HepG2 (cell line): ENCODE data around the gene TRAK1. TPM values are rescaled to one million over a fixed set of nuclear protein-coding genes. Genes with fewer than 3 reads are reported as not detected.

ENCODE experiments used
- ATAC-seq: fragments of 200-7000 bp; cut with Tn5 transposase; 3 replicates; pipeline ENCODE4 v1.9.1; 2020; ENCODE audit warnings: mild to moderate bottlenecking, moderate library complexity
- BruUV-seq: library from RNA; stranded (reverse); fragments of 400-500 nt; replicated peaks from 2 replicates; lab custom pipeline; 2021; lab: Mats Ljungman, UMichigan
- CTCF ChIA-PET: fragments of 300-600 bp; formaldehyde crosslinking; extraction: SDS; loops from one replicate; lab custom pipeline; 2021; ENCODE audit warnings: low total read pairs, inconsistent platforms, low intra/inter-chr PET ratio; lab: Yijun Ruan, JAX
- POLR2A ChIA-PET: fragments of 350-600 bp; sonication (Branson Sonifier 250); formaldehyde crosslinking; loops from one replicate; lab custom pipeline; 2020; ENCODE audit warnings: antibody characterized with exemption, inconsistent platforms; lab: Yijun Ruan, JAX
- DNase-seq: peaks from one replicate; pipeline ENCODE4 v3.0.0-alpha.2; 2015; ENCODE audit warnings: low spot score
- FAIRE-seq: peaks from 3 replicates; lab custom pipeline; 2011; peaks lifted over from hg19 to GRCh38; lab: Jason Lieb, UNC
- H2AFZ ChIP-seq: one replicate; pipeline ENCODE4 v1.6.1; 2011; ENCODE audit warnings: low read length, inconsistent platforms
- H3K27ac ChIP-seq: fragments of 300-600 bp; 3 replicates; pipeline ENCODE4 v1.8.0; 2011; ENCODE audit warnings: mixed run types, mild to moderate bottlenecking, mixed read lengths, low read length, inconsistent platforms; ENCODE audit not compliant: insufficient read depth; ENCODE audit errors: extremely low read length
- H3K27me3 ChIP-seq, 2 experiments: fragments of 200-600 bp in 1 of 2; 2 replicates in 1 of 2; 3 replicates in 1 of 2; pipeline versions ENCODE4 v1.6.0 to v1.8.0; 2011; ENCODE audit warnings: low read length in 2 of 2, mild to moderate bottlenecking in 2 of 2, moderate library complexity in 2 of 2, inconsistent platforms in 1 of 2; ENCODE audit not compliant: insufficient read depth in 2 of 2, control insufficient read depth in 1 of 2
- H3K36me3 ChIP-seq, 2 experiments: fragments of 200-600 bp in 1 of 2; replicated peaks in 1 of 2; 2 replicates in 1 of 2; 3 replicates in 1 of 2; pipeline versions ENCODE4 v1.5.1 to v1.8.0; 2011; ENCODE audit warnings: low read length in 2 of 2, inconsistent platforms in 1 of 2; ENCODE audit not compliant: insufficient read depth in 2 of 2, control insufficient read depth in 1 of 2
- H3K4me1 ChIP-seq: 2 replicates; pipeline ENCODE4 v1.5.1; 2012; ENCODE audit warnings: low read length, inconsistent platforms; ENCODE audit not compliant: insufficient read depth
- H3K4me2 ChIP-seq: 2 replicates; pipeline ENCODE4 v1.6.0; 2011; ENCODE audit warnings: low read depth, low read length, inconsistent platforms
- H3K4me3 ChIP-seq, 3 experiments: fragments of 200-600 bp in 1 of 3; sonication (generic), shearing (Covaris generic) in 1 of 3; replicated peaks in 1 of 3; 2 replicates each; pipeline ENCODE4 v1.5.1; 2011 to 2016; ENCODE audit warnings: low read length in 3 of 3, inconsistent platforms in 2 of 3, low read depth in 2 of 3, mild to moderate bottlenecking in 2 of 3, control low read depth in 1 of 3, mixed read lengths in 1 of 3; ENCODE audit not compliant: insufficient read depth in 1 of 3
- H3K79me2 ChIP-seq: one replicate; pipeline ENCODE4 v1.6.1; 2011; ENCODE audit warnings: low read length, inconsistent platforms; ENCODE audit not compliant: insufficient read depth
- H3K9ac ChIP-seq: 2 replicates; pipeline ENCODE4 v1.6.0; 2011; ENCODE audit warnings: mild to moderate bottlenecking, low read depth, low read length, inconsistent platforms; ENCODE audit not compliant: insufficient read depth
- H3K9me3 ChIP-seq: 2 replicates; pipeline ENCODE4 v1.5.1; 2012; ENCODE audit warnings: mild to moderate bottlenecking, low read length
- H4K20me1 ChIP-seq: 2 replicates; pipeline ENCODE4 v1.6.0; 2011; ENCODE audit warnings: inconsistent platforms, mild to moderate bottlenecking, low read length, moderate library complexity; ENCODE audit not compliant: insufficient read depth
- ARID4A ChIP-seq: sonication (generic); formaldehyde crosslinking; IDR thresholded peaks from 2 replicates; pipeline ENCODE4 v1.5.0; 2020; ENCODE audit warnings: mild to moderate bottlenecking, missing genetic modification reagents, borderline replicate concordance
- NONO ChIP-seq, 2 experiments: fragments of 450-650 bp in 1 of 2; sonication (generic) in 1 of 2; formaldehyde crosslinking in 1 of 2; IDR thresholded peaks in 1 of 2; conservative IDR thresholded peaks in 1 of 2; 2 replicates each; pipeline versions ENCODE4 v1.6.1 to v1.8.0; 2017 to 2022; ENCODE audit warnings: mild to moderate bottlenecking in 1 of 2, missing genetic modification reagents in 1 of 2, moderate library complexity in 1 of 2
- SOX6 ChIP-seq, 2 experiments: fragments of 450-650 bp in 1 of 2; sonication (generic) in 1 of 2; formaldehyde crosslinking in 1 of 2; IDR thresholded peaks; 2 replicates each; pipeline versions ENCODE4 v1.4.0 to v1.6.1; 2017 to 2020; ENCODE audit warnings: antibody characterized with exemption in 1 of 2, mild to moderate bottlenecking in 1 of 2, missing genetic modification reagents in 1 of 2
- SP5 ChIP-seq: IDR thresholded peaks from 2 replicates; pipeline ENCODE4 v1.6.1; 2016; ENCODE audit warnings: low read depth, borderline replicate concordance
- SRY ChIP-seq: sonication (generic); formaldehyde crosslinking; IDR thresholded peaks from 2 replicates; pipeline ENCODE4 v1.8.0; 2022; ENCODE audit warnings: mild to moderate bottlenecking, missing genetic modification reagents
- SYNCRIP ChIP-seq: fragments of 200-400 bp; formaldehyde crosslinking; IDR thresholded peaks from 2 replicates; pipeline ENCODE4 v1.6.1; 2018; ENCODE audit warnings: mild to moderate bottlenecking, low read depth, low read length; ENCODE audit not compliant: insufficient read depth
- THAP11 ChIP-seq: IDR thresholded peaks from 2 replicates; pipeline ENCODE4 v1.6.1; 2016; ENCODE audit warnings: missing biosample characterization, missing genetic modification reagents
- ZNF367 ChIP-seq: sonication (generic); formaldehyde crosslinking; IDR thresholded peaks from 2 replicates; pipeline ENCODE4 v1.4.0; 2020; ENCODE audit warnings: missing genetic modification reagents, borderline replicate concordance
- ZNF607 ChIP-seq: sonication (generic); formaldehyde crosslinking; IDR thresholded peaks from 2 replicates; pipeline ENCODE4 v1.5.1; 2020; ENCODE audit warnings: missing genetic modification reagents, mild to moderate bottlenecking, borderline replicate concordance
- ZNF720 ChIP-seq: sonication (generic); formaldehyde crosslinking; IDR thresholded peaks from 2 replicates; pipeline ENCODE4 v1.4.0; 2020; ENCODE audit warnings: missing genetic modification reagents
- WGBS: methylation state at CpG from one replicate; pipeline ENCODE4 v1.1.6; 2017; ENCODE audit warnings: low lambda C conversion rate; 5-methylcytosine and 5-hydroxymethylcytosine counted together
- in situ Hi-C: cut with HindIII; loops from 2 replicates; pipeline ENCODE4 v1.10.0; 2017; ENCODE audit warnings: low pct_unique_long_range_greater_than_20kb; ENCODE audit not compliant: extremely low pct_ligation_motif_present
- intact Hi-C: fragments of 100-400 bp; cut with micrococcal nuclease; formaldehyde crosslinking; loops from one replicate; pipeline ENCODE4 v1.10.0; 2022; ENCODE audit not compliant: unreplicated experiment
- polyA plus RNA-seq, 8 experiments: library from polyadenylated mRNA; depleted of rRNA in 3 of 8; stranded (reverse) in 7 of 8; unstranded in 1 of 8; fragments of >200 nt; fragmentation: Illumina TruSeq in 4 of 8; extraction: Trizol in 4 of 8; gene quantifications; 2 replicates each; pipeline versions ENCODE4 v1.2.1 to v1.2.3, GENCODE V29; 2011 to 2016; ENCODE audit warnings: low read depth in 4 of 8, missing spikeins in 1 of 8, mixed read lengths in 1 of 8; ENCODE audit not compliant: insufficient read depth in 1 of 8
- total RNA-seq, 5 experiments: library from RNA; depleted of rRNA; stranded (reverse); fragments of >200 nt; fragmentation: Illumina TruSeq; extraction: Trizol; gene quantifications; 2 replicates each; pipeline ENCODE4 v1.2.3, GENCODE V29; 2016; ENCODE audit warnings: low read depth in 1 of 5
- TF ChIP-seq, protein P1 (sequence below): sonication (generic); formaldehyde crosslinking; IDR thresholded peaks from 2 replicates; pipeline ENCODE4 v1.4.0; 2020; ENCODE audit warnings: missing genetic modification reagents

TRAK1 gene
- total and polyA plus RNA-seq, 2 of the 13 experiments (the other 11 are each of a cell fraction or from before 2014, with no cell fraction given): 20.5 to 46.6 TPM

- TF ChIP-seq ZNF367 (CRISPR knock-in tag) (no peak), SP5 (CRISPR knock-in tag) (no peak)
Observed at GRCh38 chr3:42166214-42166613, 75.1 kb downstream of the TRAK1 start (continued).

- Histone ChIP-seq H3K4me3 (no peak overlapping the region), H2AFZ (no peak overlapping the region), H3K36me3 (no peaks in the 10 kb centered on the region; a peak in 2 of 5 replicates), H3K79me2 (peaks cover 84% of the 10 kb centered on the region), H3K9ac (no peak overlapping the region), H3K27ac (no peak overlapping the region), H3K4me2 (no peak overlapping the region), H3K9me3 (no peaks in the 10 kb centered on the region), H4K20me1 (peaks cover 26% of the 10 kb centered on the region), H3K4me1 (peaks cover 59% of the 10 kb centered on the region), H3K27me3 (no peaks in the 10 kb centered on the region)
- in situ Hi-C loops: no loop called here
- ChIA-PET CTCF (no interaction called here), POLR2A (no interaction called here)
- FAIRE-seq: no peak
- intact Hi-C loops: no loop called here
- BruUV-seq: no TSS peak
- ATAC-seq: no peak
- 94% methylated on average over 11 of the region's 11 CpGs for WGBS
- DNase-seq: no peak
- TF ChIP-seq ARID4A (CRISPR knock-in tag): no peak
- TF ChIP-seq THAP11 (CRISPR knock-in tag): no peak
- no peak for TF ChIP-seq NONO (IDR thresholded peaks at IDR 0.05)
- no peak for TF ChIP-seq NONO (CRISPR knock-in tag; conservative IDR thresholded peaks at IDR 0.05)
- TF ChIP-seq SOX6 (IDR thresholded peaks at IDR 0.05): no peak
- TF ChIP-seq SOX6 (CRISPR knock-in tag; IDR thresholded peaks at IDR 0.05): no peak
- TF ChIP-seq, protein P1, sequence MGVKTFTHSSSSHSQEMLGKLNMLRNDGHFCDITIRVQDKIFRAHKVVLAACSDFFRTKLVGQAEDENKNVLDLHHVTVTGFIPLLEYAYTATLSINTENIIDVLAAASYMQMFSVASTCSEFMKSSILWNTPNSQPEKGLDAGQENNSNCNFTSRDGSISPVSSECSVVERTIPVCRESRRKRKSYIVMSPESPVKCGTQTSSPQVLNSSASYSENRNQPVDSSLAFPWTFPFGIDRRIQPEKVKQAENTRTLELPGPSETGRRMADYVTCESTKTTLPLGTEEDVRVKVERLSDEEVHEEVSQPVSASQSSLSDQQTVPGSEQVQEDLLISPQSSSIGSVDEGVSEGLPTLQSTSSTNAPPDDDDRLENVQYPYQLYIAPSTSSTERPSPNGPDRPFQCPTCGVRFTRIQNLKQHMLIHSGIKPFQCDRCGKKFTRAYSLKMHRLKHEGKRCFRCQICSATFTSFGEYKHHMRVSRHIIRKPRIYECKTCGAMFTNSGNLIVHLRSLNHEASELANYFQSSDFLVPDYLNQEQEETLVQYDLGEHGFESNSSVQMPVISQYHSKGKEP (CRISPR knock-in tag): no peak
- no peak for TF ChIP-seq ZNF607 (CRISPR knock-in tag)
- no peak for TF ChIP-seq ZNF720 (CRISPR knock-in tag)
- no peak for TF ChIP-seq SYNCRIP
- TF ChIP-seq SRY: no peak
Observed at GRCh38 chr3:42166662-42167300, 75.6 kb downstream of the TRAK1 start.
